Measurements from ENCODE around the gene STAG3.

DNA sequence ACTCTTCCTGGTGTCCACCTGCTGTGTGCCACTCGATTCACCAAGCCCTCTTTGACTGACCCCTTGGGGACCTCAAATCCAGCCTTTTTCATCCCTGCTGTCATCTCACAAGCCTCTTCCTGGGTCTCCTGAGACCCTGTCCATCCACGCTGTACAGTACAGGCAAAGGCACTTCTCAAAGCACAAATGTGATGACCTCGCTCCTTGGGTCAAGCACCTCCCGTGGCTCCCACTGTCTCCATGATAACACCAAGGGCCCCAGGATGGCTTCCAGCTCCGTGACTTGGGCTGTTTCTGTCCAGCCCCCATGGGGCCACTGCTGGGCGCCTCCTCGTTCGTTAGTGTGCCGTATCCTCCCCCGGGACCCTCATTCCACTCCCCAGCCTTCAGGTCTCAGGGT is 70.8 kb downstream of the STAG3 start:
- TF ChIP-seq EZH2 (IDR thresholded peaks at IDR 0.05; ENCODE audit: borderline replicate concordance, insufficient read depth, low read length, poor library complexity, severe bottlenecking) (no peak), POLR2AphosphoS5 (IDR thresholded peaks at IDR 0.05) (no peak), TAF1 (IDR thresholded peaks at IDR 0.05; ENCODE audit: low read depth) (no peak), RAD21 (conservative IDR thresholded peaks at IDR 0.05) (no peak), EP300 (conservative IDR thresholded peaks at IDR 0.05; ENCODE audit: poor library complexity, severe bottlenecking) (no peak), SMC3 (conservative IDR thresholded peaks at IDR 0.05; ENCODE audit: poor library complexity) (no peak)
- TF ChIP-seq, protein P1, sequence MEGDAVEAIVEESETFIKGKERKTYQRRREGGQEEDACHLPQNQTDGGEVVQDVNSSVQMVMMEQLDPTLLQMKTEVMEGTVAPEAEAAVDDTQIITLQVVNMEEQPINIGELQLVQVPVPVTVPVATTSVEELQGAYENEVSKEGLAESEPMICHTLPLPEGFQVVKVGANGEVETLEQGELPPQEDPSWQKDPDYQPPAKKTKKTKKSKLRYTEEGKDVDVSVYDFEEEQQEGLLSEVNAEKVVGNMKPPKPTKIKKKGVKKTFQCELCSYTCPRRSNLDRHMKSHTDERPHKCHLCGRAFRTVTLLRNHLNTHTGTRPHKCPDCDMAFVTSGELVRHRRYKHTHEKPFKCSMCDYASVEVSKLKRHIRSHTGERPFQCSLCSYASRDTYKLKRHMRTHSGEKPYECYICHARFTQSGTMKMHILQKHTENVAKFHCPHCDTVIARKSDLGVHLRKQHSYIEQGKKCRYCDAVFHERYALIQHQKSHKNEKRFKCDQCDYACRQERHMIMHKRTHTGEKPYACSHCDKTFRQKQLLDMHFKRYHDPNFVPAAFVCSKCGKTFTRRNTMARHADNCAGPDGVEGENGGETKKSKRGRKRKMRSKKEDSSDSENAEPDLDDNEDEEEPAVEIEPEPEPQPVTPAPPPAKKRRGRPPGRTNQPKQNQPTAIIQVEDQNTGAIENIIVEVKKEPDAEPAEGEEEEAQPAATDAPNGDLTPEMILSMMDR (IDR thresholded peaks at IDR 0.05; ENCODE audit: poor library complexity, severe bottlenecking): no peak
- TF ChIP-seq, protein P2, sequence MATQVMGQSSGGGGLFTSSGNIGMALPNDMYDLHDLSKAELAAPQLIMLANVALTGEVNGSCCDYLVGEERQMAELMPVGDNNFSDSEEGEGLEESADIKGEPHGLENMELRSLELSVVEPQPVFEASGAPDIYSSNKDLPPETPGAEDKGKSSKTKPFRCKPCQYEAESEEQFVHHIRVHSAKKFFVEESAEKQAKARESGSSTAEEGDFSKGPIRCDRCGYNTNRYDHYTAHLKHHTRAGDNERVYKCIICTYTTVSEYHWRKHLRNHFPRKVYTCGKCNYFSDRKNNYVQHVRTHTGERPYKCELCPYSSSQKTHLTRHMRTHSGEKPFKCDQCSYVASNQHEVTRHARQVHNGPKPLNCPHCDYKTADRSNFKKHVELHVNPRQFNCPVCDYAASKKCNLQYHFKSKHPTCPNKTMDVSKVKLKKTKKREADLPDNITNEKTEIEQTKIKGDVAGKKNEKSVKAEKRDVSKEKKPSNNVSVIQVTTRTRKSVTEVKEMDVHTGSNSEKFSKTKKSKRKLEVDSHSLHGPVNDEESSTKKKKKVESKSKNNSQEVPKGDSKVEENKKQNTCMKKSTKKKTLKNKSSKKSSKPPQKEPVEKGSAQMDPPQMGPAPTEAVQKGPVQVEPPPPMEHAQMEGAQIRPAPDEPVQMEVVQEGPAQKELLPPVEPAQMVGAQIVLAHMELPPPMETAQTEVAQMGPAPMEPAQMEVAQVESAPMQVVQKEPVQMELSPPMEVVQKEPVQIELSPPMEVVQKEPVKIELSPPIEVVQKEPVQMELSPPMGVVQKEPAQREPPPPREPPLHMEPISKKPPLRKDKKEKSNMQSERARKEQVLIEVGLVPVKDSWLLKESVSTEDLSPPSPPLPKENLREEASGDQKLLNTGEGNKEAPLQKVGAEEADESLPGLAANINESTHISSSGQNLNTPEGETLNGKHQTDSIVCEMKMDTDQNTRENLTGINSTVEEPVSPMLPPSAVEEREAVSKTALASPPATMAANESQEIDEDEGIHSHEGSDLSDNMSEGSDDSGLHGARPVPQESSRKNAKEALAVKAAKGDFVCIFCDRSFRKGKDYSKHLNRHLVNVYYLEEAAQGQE (IDR thresholded peaks at IDR 0.05; ENCODE audit: borderline replicate concordance): no peak
